ENCODE measurements around the gene GABRG3.

GABRG3 gene

GRCh38 chr15:27058939-27059338, 88.0 kb downstream of the GABRG3 start:
- no peaks in the 10 kb centered on the region for H3K27me3 ChIP-seq (ENCODE audit: low read depth)
- DNase-seq (ENCODE audit: low spot score in 2 of 2) = no peak
- in situ Hi-C loops (cut with MboI; ENCODE audit: low sequenced_read_pairs) = no loop called here
- no peaks in the 10 kb centered on the region for H3K9me3 ChIP-seq
- no peaks in the 10 kb centered on the region for H3K36me3 ChIP-seq (replicated peaks)
- H3K4me1 ChIP-seq = no peaks in the 10 kb centered on the region
- H3K4me3 ChIP-seq = no peak overlapping the region

- H3K4me3 ChIP-seq = no peak overlapping the region
- in situ Hi-C loops (cut with MboI; ENCODE audit: low sequenced_read_pairs) = no loop called here
- no peaks in the 10 kb centered on the region for H3K9me3 ChIP-seq
- no peaks in the 10 kb centered on the region for H3K4me1 ChIP-seq
- peak; percentile 42 to 74 for DNase-seq (ENCODE audit: low spot score in 2 of 2)
- no peaks in the 10 kb centered on the region for H3K36me3 ChIP-seq (replicated peaks)
- H3K27me3 ChIP-seq (ENCODE audit: low read depth) = no peaks in the 10 kb centered on the region
Measured at GRCh38 chr15:27059610-27060202, 88.7 kb downstream of the GABRG3 start.

GRCh38 chr15:27061739-27062138, 90.8 kb downstream of the GABRG3 start:
- no peaks in the 10 kb centered on the region for H3K4me1 ChIP-seq
- DNase-seq (ENCODE audit: low spot score in 2 of 2) = no peak

GRCh38 chr15:27062951-27063350, 92.0 kb downstream of the GABRG3 start:
- H3K27me3 ChIP-seq (ENCODE audit: low read depth) = no peaks in the 10 kb centered on the region
- DNase-seq (ENCODE audit: low spot score in 2 of 2) = no peak
- no peaks in the 10 kb centered on the region for H3K4me1 ChIP-seq
- in situ Hi-C loops (cut with MboI; ENCODE audit: low sequenced_read_pairs) = no loop called here
- no peak overlapping the region for H3K4me3 ChIP-seq
- H3K36me3 ChIP-seq (replicated peaks) = no peaks in the 10 kb centered on the region
- no peaks in the 10 kb centered on the region for H3K9me3 ChIP-seq

More at GRCh38 chr15:27061739-27062138, 90.8 kb downstream of the GABRG3 start:
- in situ Hi-C loops (cut with MboI; ENCODE audit: low sequenced_read_pairs) = no loop called here
- Histone ChIP-seq H3K27me3 (ENCODE audit: low read depth) (no peaks in the 10 kb centered on the region), H3K9me3 (no peaks in the 10 kb centered on the region), H3K36me3 (replicated peaks) (no peaks in the 10 kb centered on the region), H3K4me3 (no peak overlapping the region)

- no peak for DNase-seq (ENCODE audit: low spot score in 2 of 2)
- Histone ChIP-seq H3K4me1 (no peaks in the 10 kb centered on the region), H3K36me3 (replicated peaks) (no peaks in the 10 kb centered on the region), H3K27me3 (ENCODE audit: low read depth) (no peaks in the 10 kb centered on the region), H3K4me3 (no peak overlapping the region), H3K9me3 (no peaks in the 10 kb centered on the region)
- in situ Hi-C loops (cut with MboI; ENCODE audit: low sequenced_read_pairs) = no loop called here
Measured at GRCh38 chr15:27064080-27064479, 93.1 kb downstream of the GABRG3 start.

- no peak for DNase-seq (ENCODE audit: low spot score in 2 of 2)
- Histone ChIP-seq H3K4me3 (no peak overlapping the region), H3K27me3 (ENCODE audit: low read depth) (no peaks in the 10 kb centered on the region), H3K9me3 (no peaks in the 10 kb centered on the region), H3K4me1 (no peaks in the 10 kb centered on the region), H3K36me3 (replicated peaks) (no peaks in the 10 kb centered on the region)
- in situ Hi-C loops (cut with MboI; ENCODE audit: low sequenced_read_pairs) = no loop called here
Measured at GRCh38 chr15:27065151-27065550, 94.2 kb downstream of the GABRG3 start.

- Histone ChIP-seq H3K9me3 (no peaks in the 10 kb centered on the region), H3K36me3 (replicated peaks) (no peaks in the 10 kb centered on the region), H3K27me3 (ENCODE audit: low read depth) (no peaks in the 10 kb centered on the region), H3K4me3 (no peak overlapping the region), H3K4me1 (no peaks in the 10 kb centered on the region)
- no peak for DNase-seq (ENCODE audit: low spot score in 2 of 2)
- in situ Hi-C loops (cut with MboI; ENCODE audit: low sequenced_read_pairs) = no loop called here
Measured at GRCh38 chr15:27065785-27066184, 94.8 kb downstream of the GABRG3 start.

GRCh38 chr15:27066446-27066845, 95.5 kb downstream of the GABRG3 start:
- H3K9me3 ChIP-seq = no peaks in the 10 kb centered on the region
- H3K27me3 ChIP-seq (ENCODE audit: low read depth) = no peaks in the 10 kb centered on the region
- no peak overlapping the region for H3K4me3 ChIP-seq
- H3K36me3 ChIP-seq (replicated peaks) = no peaks in the 10 kb centered on the region
- no peaks in the 10 kb centered on the region for H3K4me1 ChIP-seq
- DNase-seq (ENCODE audit: low spot score in 2 of 2) = no peak
- in situ Hi-C loops (cut with MboI; ENCODE audit: low sequenced_read_pairs) = no loop called here

- Histone ChIP-seq H3K4me3 (no peak overlapping the region), H3K4me1 (no peaks in the 10 kb centered on the region), H3K27me3 (ENCODE audit: low read depth) (no peaks in the 10 kb centered on the region), H3K9me3 (no peaks in the 10 kb centered on the region), H3K36me3 (replicated peaks) (no peaks in the 10 kb centered on the region)
- DNase-seq (ENCODE audit: low spot score in 2 of 2) = no peak
- in situ Hi-C loops (cut with MboI; ENCODE audit: low sequenced_read_pairs) = no loop called here
Measured at GRCh38 chr15:27067175-27067574, 96.2 kb downstream of the GABRG3 start.

GRCh38 chr15:27070841-27071240, 99.9 kb downstream of the GABRG3 start:
- in situ Hi-C loops (cut with MboI; ENCODE audit: low sequenced_read_pairs) = no loop called here
- Histone ChIP-seq H3K27me3 (ENCODE audit: low read depth) (no peaks in the 10 kb centered on the region), H3K4me3 (no peak overlapping the region), H3K4me1 (no peaks in the 10 kb centered on the region), H3K9me3 (no peaks in the 10 kb centered on the region), H3K36me3 (replicated peaks) (no peaks in the 10 kb centered on the region)
- DNase-seq (ENCODE audit: low spot score in 2 of 2) = no peak

- no peak for DNase-seq (ENCODE audit: low spot score in 2 of 2)
- Histone ChIP-seq H3K4me1 (no peaks in the 10 kb centered on the region), H3K4me3 (no peak overlapping the region), H3K27me3 (ENCODE audit: low read depth) (no peaks in the 10 kb centered on the region), H3K9me3 (no peaks in the 10 kb centered on the region), H3K36me3 (replicated peaks) (no peaks in the 10 kb centered on the region)
- in situ Hi-C loops (cut with MboI; ENCODE audit: low sequenced_read_pairs) = no loop called here
Measured at GRCh38 chr15:27074179-27074578, 103.2 kb downstream of the GABRG3 start.

- no peaks in the 10 kb centered on the region for H3K27me3 ChIP-seq (ENCODE audit: low read depth)
- DNase-seq (ENCODE audit: low spot score in 2 of 2) = no peak
- in situ Hi-C loops (cut with MboI; ENCODE audit: low sequenced_read_pairs) = no loop called here
- H3K36me3 ChIP-seq (replicated peaks) = no peaks in the 10 kb centered on the region
- H3K4me3 ChIP-seq = no peak overlapping the region
- H3K4me1 ChIP-seq = no peaks in the 10 kb centered on the region
- H3K9me3 ChIP-seq = no peaks in the 10 kb centered on the region
Measured at GRCh38 chr15:27077790-27078189, 106.8 kb downstream of the GABRG3 start.

GRCh38 chr15:27081676-27082418, 110.9 kb downstream of the GABRG3 start:
- DNase-seq (ENCODE audit: low spot score in 2 of 2) = no peak
- H3K4me1 ChIP-seq = no peaks in the 10 kb centered on the region
- no peaks in the 10 kb centered on the region for H3K36me3 ChIP-seq (replicated peaks)
- H3K9me3 ChIP-seq = no peaks in the 10 kb centered on the region
- no peak overlapping the region for H3K4me3 ChIP-seq
- in situ Hi-C loops (cut with MboI; ENCODE audit: low sequenced_read_pairs) = no loop called here
- no peaks in the 10 kb centered on the region for H3K27me3 ChIP-seq (ENCODE audit: low read depth)

GRCh38 chr15:27082526-27082925, 111.5 kb downstream of the GABRG3 start:
- no peak overlapping the region for H3K4me3 ChIP-seq
- DNase-seq (ENCODE audit: low spot score in 2 of 2) = no peak
- no peaks in the 10 kb centered on the region for H3K36me3 ChIP-seq (replicated peaks)
- H3K27me3 ChIP-seq (ENCODE audit: low read depth) = no peaks in the 10 kb centered on the region
- no peaks in the 10 kb centered on the region for H3K4me1 ChIP-seq
- in situ Hi-C loops (cut with MboI; ENCODE audit: low sequenced_read_pairs) = no loop called here
- no peaks in the 10 kb centered on the region for H3K9me3 ChIP-seq
